Cardiac ventricle fibroblast (primary cell): ENCODE measurements around the gene PDILT. TPM values are rescaled to one million over a fixed set of nuclear protein-coding genes. Genes with fewer than 3 reads are reported as not detected.

Source experiments
- total RNA-seq: library from RNA; depleted of rRNA; stranded (reverse); fragments of >200 nt; gene quantifications from 2 replicates; pipeline ENCODE4 v1.2.3, GENCODE V29; 2015

PDILT gene, protein sequence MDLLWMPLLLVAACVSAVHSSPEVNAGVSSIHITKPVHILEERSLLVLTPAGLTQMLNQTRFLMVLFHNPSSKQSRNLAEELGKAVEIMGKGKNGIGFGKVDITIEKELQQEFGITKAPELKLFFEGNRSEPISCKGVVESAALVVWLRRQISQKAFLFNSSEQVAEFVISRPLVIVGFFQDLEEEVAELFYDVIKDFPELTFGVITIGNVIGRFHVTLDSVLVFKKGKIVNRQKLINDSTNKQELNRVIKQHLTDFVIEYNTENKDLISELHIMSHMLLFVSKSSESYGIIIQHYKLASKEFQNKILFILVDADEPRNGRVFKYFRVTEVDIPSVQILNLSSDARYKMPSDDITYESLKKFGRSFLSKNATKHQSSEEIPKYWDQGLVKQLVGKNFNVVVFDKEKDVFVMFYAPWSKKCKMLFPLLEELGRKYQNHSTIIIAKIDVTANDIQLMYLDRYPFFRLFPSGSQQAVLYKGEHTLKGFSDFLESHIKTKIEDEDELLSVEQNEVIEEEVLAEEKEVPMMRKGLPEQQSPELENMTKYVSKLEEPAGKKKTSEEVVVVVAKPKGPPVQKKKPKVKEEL
- 0.19 and 1.1 TPM in 2 replicates for total RNA-seq

GRCh38 chr16:20404637-20405036 lies at the start of gene PDILT:
Gene PDILT, minus strand, starts transcription at chr16:20404737. Its CDS starts 5,437 bp downstream, at chr16:20399300.

GRCh38 chr16:20451364-20451763 lies 46.8 kb upstream of the PDILT start, which contains the start of gene ACSM2A:
Gene ACSM2A, plus strand, starts transcription at chr16:20451521. Its CDS starts 8,594 bp downstream, at chr16:20460115.

GRCh38 chr16:20409398-20410120 lies 5.0 kb upstream of the PDILT start, which contains the start of gene ACSM5:
Gene ACSM5, plus strand, starts transcription at chr16:20409534. Its CDS starts 1,951 bp downstream, at chr16:20411485.

GRCh38 chr16:20352615-20353014 lies 51.9 kb downstream of the PDILT start, which contains the start of gene UMOD:
Gene UMOD, minus strand, starts transcription at chr16:20352715. Its CDS starts 1,978 bp downstream, at chr16:20350737.

GRCh38 chr16:20327444-20328041 lies 77.0 kb downstream of the PDILT start, which contains the start of gene GP2:
Gene GP2, minus strand, starts transcription at chr16:20327513. Its CDS starts 1,082 bp downstream, at chr16:20326431.

Other genes with a start within 250 kb of the PDILT start
- gene GP2, start 77.2 kb downstream of the PDILT start, total RNA-seq = not detected in 2 replicates
- gene UMOD, start 52.0 kb downstream of the PDILT start, total RNA-seq = not detected in 2 replicates
- 43.3 and 49.9 TPM in 2 replicates for gene ACSM5, start 4.8 kb upstream of the PDILT start, total RNA-seq
- 0.10 TPM in 1 of 2 replicates, not detected in the other for gene ACSM2A, start 46.8 kb upstream of the PDILT start, total RNA-seq
- gene ACSM2B, start 171.6 kb upstream of the PDILT start, total RNA-seq = not detected in 2 replicates